GM12874 (cell line): ENCODE data around the gene IL4I1.

Experiments
- TF ChIP-seq, protein P1 (sequence below): IDR thresholded peaks from 2 replicates; pipeline ENCODE4 v1.5.1; 2011; ENCODE audit warnings: low read depth, mild to moderate bottlenecking, control low read depth, low read length, moderate library complexity; ENCODE audit not compliant: insufficient read depth

Gene IL4I1

GRCh38 chr19:49920624-49921363 lies 24.1 kb upstream of the IL4I1 start:
- TF ChIP-seq, protein P1, sequence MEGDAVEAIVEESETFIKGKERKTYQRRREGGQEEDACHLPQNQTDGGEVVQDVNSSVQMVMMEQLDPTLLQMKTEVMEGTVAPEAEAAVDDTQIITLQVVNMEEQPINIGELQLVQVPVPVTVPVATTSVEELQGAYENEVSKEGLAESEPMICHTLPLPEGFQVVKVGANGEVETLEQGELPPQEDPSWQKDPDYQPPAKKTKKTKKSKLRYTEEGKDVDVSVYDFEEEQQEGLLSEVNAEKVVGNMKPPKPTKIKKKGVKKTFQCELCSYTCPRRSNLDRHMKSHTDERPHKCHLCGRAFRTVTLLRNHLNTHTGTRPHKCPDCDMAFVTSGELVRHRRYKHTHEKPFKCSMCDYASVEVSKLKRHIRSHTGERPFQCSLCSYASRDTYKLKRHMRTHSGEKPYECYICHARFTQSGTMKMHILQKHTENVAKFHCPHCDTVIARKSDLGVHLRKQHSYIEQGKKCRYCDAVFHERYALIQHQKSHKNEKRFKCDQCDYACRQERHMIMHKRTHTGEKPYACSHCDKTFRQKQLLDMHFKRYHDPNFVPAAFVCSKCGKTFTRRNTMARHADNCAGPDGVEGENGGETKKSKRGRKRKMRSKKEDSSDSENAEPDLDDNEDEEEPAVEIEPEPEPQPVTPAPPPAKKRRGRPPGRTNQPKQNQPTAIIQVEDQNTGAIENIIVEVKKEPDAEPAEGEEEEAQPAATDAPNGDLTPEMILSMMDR = no peak

DNA sequence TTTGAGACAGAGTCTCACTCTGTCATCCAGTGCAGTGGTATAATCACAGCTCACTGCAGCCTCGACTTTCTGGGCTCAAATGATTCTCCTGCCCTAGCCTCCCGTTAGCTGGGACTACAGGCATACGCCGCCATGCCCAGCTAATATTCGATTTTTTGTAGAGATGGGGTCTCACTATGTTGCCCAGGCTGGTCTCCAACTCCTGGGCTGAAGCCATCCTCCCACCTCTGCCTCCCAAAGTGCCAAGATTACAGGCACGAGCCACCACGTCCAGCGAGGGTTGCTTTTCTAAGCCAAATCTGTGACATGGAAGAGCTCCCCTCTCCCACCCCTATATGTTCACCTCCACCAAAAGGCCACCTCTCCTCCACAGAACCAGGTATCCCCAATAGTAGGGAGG lies 21.4 kb upstream of the IL4I1 start:
- TF ChIP-seq, protein P1 = no peak

GRCh38 chr19:49916839-49917733 lies 20.4 kb upstream of the IL4I1 start:
- TF ChIP-seq, protein P1 = peak; percentile 36

- TF ChIP-seq, protein P1 = peak; percentile 36; the same call in 1 of the 2 replicates
These were observed 18.6 kb upstream of the IL4I1 start for GRCh38 chr19:49915271-49915670.

DNA sequence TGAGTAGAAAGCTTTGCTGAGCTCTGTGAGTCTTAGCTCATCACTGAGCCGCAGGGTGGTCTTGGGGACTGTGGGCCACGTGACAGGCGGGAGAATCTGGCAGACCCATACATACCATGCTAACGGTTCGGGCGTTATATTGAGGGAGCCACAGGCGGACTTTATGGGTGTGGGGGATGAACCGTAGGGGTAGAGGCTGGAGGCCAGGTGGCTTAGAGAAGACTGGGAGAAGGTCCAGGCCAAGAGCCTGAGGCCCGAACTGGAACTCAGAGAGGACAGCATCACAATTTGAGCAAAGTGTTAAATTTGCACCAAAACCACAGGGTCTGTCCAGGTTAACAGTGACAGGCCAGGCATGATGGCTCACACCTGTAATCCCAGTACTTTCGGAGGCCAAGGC lies 17.0 kb upstream of the IL4I1 start:
- TF ChIP-seq, protein P1 = no peak

DNA sequence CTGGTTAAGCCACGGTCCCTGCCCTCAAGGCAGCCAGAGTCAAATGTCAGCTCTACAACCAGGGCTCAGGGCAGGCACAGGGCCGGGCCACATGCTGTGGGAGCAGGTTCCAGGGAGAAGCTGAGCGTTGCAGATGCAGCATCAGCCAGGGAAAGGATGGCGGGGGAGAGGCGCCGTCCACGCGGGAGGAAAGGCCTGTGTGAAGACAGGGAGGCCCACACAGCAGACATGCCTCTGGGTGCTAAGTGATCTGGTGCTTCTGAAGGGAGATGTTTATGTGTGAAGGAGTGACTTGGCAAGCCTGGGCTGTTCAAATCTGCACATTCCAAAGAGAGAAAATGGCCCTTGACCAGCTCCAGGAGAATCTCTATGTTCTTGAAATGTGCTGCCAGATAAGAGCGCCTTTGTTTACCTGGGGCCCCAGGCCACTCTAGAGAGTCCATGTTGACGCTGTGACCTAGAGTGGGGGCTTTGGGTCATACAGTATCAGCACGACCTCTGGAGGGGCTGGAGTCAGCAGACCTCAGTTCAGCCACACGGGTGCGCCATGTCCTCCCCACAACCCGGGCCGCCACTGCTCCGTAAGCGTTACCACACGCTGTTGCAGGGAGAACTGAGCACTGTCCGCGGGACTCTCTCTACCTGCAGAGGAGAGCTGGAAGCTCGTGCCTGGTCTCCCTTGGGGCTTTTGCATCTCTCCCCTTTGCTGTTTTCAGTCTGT lies 16.4 kb upstream of the IL4I1 start:
- TF ChIP-seq, protein P1 = 0 out of 2 replicates have a peak, but pooled peaks have one; percentile 2
